CD4-positive, alpha-beta memory T cell (primary cell): ENCODE measurements around the gene NEMP2. TPM values are rescaled to one million over a fixed set of nuclear protein-coding genes. Genes with fewer than 3 reads are reported as not detected.

Experiments used
- CTCF ChIA-PET: fragments of 350-600 bp; sonication (Branson Sonifier 250); formaldehyde crosslinking; loops from one replicate; lab custom pipeline; 2021; ENCODE audit warnings: inconsistent platforms; ENCODE audit not compliant: partially characterized antibody; lab: Charles Lee
- POLR2A ChIA-PET: fragments of 350-600 bp; sonication (Branson Sonifier 250); formaldehyde crosslinking; loops from one replicate; lab custom pipeline; 2021; ENCODE audit not compliant: partially characterized antibody; lab: Charles Lee
- DNase-seq, 5 donors: peaks; one replicate each; pipeline versions ENCODE4 v3.0.0 to v3.0.0-alpha.2; 2020 to 2022; ENCODE audit warnings: mixed read lengths in 1 of 5
- H3K27ac ChIP-seq: one replicate; pipeline ENCODE4 v1.7.0; 2013; ENCODE audit warnings: low read depth, low read length
- H3K27me3 ChIP-seq: 2 replicates; pipeline ENCODE4 v1.7.0; 2013; ENCODE audit warnings: mild to moderate bottlenecking, low read length, moderate library complexity; ENCODE audit not compliant: insufficient read depth
- H3K36me3 ChIP-seq: 2 replicates; pipeline ENCODE4 v1.7.0; 2013; ENCODE audit warnings: mild to moderate bottlenecking, low read length, moderate library complexity; ENCODE audit not compliant: insufficient read depth
- H3K4me1 ChIP-seq: 2 replicates; pipeline ENCODE4 v1.7.0; 2013; ENCODE audit warnings: mild to moderate bottlenecking, low read length, moderate library complexity; ENCODE audit not compliant: insufficient read depth
- H3K4me3 ChIP-seq, 2 donors: one replicate each; pipeline ENCODE4 v1.7.0; 2013; ENCODE audit warnings: low read length in 2 of 2, mild to moderate bottlenecking in 1 of 2
- H3K9me3 ChIP-seq, 2 donors: one replicate each; pipeline ENCODE4 v1.7.0; 2013; ENCODE audit warnings: low read length in 2 of 2, control low read depth in 1 of 2; ENCODE audit not compliant: control insufficient read depth in 1 of 2
- H3K27ac Mint-ChIP-seq, 7 donors: one replicate each; pipeline ENCODE4 v1.8.0; 2020 to 2021; ENCODE audit warnings: mixed read lengths in 7 of 7, mild to moderate bottlenecking in 6 of 7, inconsistent platforms in 3 of 7, moderate library complexity in 3 of 7
- H3K27me3 Mint-ChIP-seq, 2 donors: one replicate each; pipeline ENCODE4 v1.8.0; 2020 to 2021; ENCODE audit warnings: mixed read lengths in 2 of 2
- H3K36me3 Mint-ChIP-seq, 2 donors: one replicate each; pipeline ENCODE4 v1.8.0; 2020 to 2021; ENCODE audit warnings: mixed read lengths in 2 of 2, inconsistent platforms in 1 of 2, mild to moderate bottlenecking in 1 of 2
- H3K4me1 Mint-ChIP-seq, 4 donors: one replicate each; pipeline ENCODE4 v1.8.0; 2020 to 2021; ENCODE audit warnings: mixed read lengths in 4 of 4, mild to moderate bottlenecking in 1 of 4
- H3K4me3 Mint-ChIP-seq, 8 donors: one replicate each; pipeline ENCODE4 v1.8.0; 2020 to 2021; ENCODE audit warnings: mixed read lengths in 8 of 8, mild to moderate bottlenecking in 7 of 8, moderate library complexity in 6 of 8, inconsistent platforms in 3 of 8
- H3K9me3 Mint-ChIP-seq, 8 donors: one replicate each; pipeline ENCODE4 v1.8.0; 2020 to 2021; ENCODE audit warnings: mixed read lengths in 8 of 8, mild to moderate bottlenecking in 5 of 8, inconsistent platforms in 3 of 8, moderate library complexity in 1 of 8
- intact Hi-C: fragments of 100-400 bp; cut with micrococcal nuclease; formaldehyde crosslinking; loops from one replicate; pipeline ENCODE4 v1.15.1; 2023
- polyA plus RNA-seq, 2 donors: library from polyadenylated mRNA; unstranded; fragments of 300-500 nt; fragmentation: Illumina TruSeq; gene quantifications; one replicate each; pipeline ENCODE4 v1.2.3, GENCODE V29; 2021
- total RNA-seq, 2 experiments: library from RNA; stranded (reverse); gene quantifications; one replicate each; pipeline ENCODE4 v1.2.3, GENCODE V29; 2021

NEMP2 gene
- total and polyA plus RNA-seq, 4 experiments from 2014 or later: 10.9 to 21.2 (median 16.3) TPM

DNA sequence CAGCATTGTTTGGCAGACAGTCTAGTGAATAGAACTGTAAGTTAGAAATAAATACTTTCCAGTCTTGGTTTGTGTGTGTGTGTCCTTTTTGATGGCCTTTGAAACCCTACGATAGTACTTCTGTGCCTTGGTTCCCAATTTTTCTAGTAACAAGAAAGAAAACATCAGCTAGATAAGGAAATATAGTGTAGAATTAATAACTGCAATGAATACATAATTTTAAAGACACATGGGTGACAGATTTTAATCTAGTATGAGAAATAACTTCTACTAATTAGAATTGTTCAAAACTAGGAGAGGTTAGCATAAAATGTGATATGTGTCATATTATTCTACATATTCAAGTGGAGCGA lies 44.5 kb upstream of the NEMP2 start:
- ChIA-PET CTCF (interaction anchor here (1.3 kb wide), 1 partner anchor 9 kb away, joined by 3 read pairs; no protein-coding TSS in a partner anchor), POLR2A (interaction anchor here (1.5 kb wide), 1 partner anchor 45 kb away, joined by 10 read pairs; the partner anchor contains the start of gene NEMP2)
- Mint-ChIP-seq H3K27me3 (no peaks in the 10 kb centered on the region), H3K27ac (peak overlapping the region in 1 of 7 donors; percentile 50), H3K9me3 (no peaks in the 10 kb centered on the region), H3K4me1 (peaks cover 25 to 41% (median 32%) of the 10 kb centered on the region in 4 donors), H3K36me3 (no peaks in the 10 kb centered on the region), H3K4me3 (no peak overlapping the region)
- H3K27ac ChIP-seq: no peak overlapping the region
- DNase-seq: no peak
- H3K4me1 ChIP-seq: peaks cover 37% of the 10 kb centered on the region
- H3K4me3 ChIP-seq: no peak overlapping the region
- intact Hi-C loops: no loop called here
- no peaks in the 10 kb centered on the region for H3K36me3 ChIP-seq
- H3K27me3 ChIP-seq: no peaks in the 10 kb centered on the region
- no peaks in the 10 kb centered on the region for H3K9me3 ChIP-seq

DNA sequence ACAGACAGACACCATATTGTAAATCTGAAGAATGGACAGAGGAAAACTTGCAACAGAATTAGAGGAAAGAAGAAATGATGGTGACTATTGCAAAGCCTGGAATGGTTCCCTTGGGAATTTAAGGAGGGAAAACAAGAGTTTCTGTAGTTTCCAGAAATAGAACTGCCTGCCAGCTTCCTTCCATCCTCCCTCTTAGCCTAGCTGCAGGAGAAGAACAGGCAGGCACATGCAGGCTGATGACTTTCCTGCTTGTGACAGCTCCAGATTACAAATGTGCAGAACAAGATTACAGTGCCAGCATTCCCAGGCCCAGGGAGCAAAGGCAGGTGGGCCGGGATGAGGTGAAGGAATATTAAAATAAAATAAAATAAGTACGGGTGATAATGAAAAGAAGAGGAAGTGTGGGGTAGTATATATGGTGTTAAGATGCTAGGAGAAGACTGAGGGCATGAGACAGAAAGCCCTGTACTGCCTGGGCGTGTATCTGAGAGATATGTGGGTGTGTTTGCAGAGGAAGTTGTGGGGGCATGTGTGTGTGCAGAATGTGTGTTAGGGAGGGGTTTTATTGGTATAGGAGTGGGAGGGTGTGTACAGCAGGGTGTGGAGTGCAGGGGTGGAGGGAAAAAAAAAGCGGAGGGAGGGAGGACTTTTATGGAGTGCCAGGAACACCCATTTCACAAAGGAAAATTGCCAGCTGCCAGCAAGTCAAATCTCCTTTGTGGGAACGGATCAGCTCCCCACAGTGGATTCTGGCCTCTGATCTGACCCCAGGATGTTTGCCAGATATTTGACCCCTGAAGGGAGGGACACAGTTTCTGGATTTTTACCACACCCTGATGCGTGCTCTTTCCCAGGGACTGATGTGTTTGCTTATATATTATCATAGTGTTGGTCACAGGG lies 43.9 kb upstream of the NEMP2 start:
- H3K27me3 Mint-ChIP-seq: no peaks in the 10 kb centered on the region
- H3K9me3 Mint-ChIP-seq: no peaks in the 10 kb centered on the region
- no peaks in the 10 kb centered on the region for H3K36me3 ChIP-seq
- peak overlapping the region; percentile 13 to 75 (median 49) for H3K27ac Mint-ChIP-seq
- ChIA-PET CTCF (interaction anchor here (1.3 kb wide), 1 partner anchor 9 kb away, joined by 3 read pairs; no protein-coding TSS in a partner anchor), POLR2A (interaction anchor here (1.5 kb wide), 1 partner anchor 44 kb away, joined by 10 read pairs; the partner anchor contains the start of gene NEMP2)
- peak overlapping the region; percentile 18 to 73 (median 49) for H3K4me3 Mint-ChIP-seq
- DNase-seq: peak in 3 of 5 donors; percentile 9 to 19 (median 14)
- no peaks in the 10 kb centered on the region for H3K27me3 ChIP-seq
- H3K4me3 ChIP-seq: no peak overlapping the region
- H3K27ac ChIP-seq: no peak overlapping the region
- no peaks in the 10 kb centered on the region for H3K9me3 ChIP-seq
- intact Hi-C loops: no loop called here
- H3K4me1 ChIP-seq: peaks cover 37% of the 10 kb centered on the region
- H3K36me3 Mint-ChIP-seq: no peaks in the 10 kb centered on the region
- H3K4me1 Mint-ChIP-seq: peaks cover 25 to 41% (median 32%) of the 10 kb centered on the region in 4 donors

DNA sequence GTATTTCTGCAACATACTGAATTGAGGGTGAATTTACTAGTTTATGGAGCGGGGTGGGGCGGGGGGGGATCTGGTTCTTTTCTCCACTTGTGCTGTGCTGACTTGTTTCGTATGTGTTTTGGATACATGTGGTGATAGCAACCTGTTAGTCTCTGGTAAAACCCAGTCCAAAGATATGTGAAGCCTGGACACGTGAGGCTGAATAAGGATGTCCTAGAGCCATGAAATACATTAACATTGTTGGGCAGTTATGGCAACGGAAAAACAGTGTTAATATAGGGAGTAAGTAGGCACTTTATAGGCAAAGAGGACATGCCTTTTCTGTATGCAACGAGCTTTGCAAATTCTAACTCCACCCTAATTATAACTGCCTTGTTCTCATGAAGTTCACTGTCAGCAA lies 42.1 kb upstream of the NEMP2 start:
- no peaks in the 10 kb centered on the region for H3K9me3 ChIP-seq
- H3K9me3 Mint-ChIP-seq: no peaks in the 10 kb centered on the region
- ChIA-PET POLR2A (interaction anchor here (2.7 kb wide), 1 partner anchor 43 kb away, joined by 14 read pairs; the partner anchor contains the start of gene NEMP2), CTCF (interaction anchor here (1.0 kb wide), 1 partner anchor 12 kb away, joined by 4 read pairs; no protein-coding TSS in a partner anchor)
- no peak overlapping the region for H3K27ac ChIP-seq
- H3K4me1 Mint-ChIP-seq: peaks cover 26 to 41% (median 32%) of the 10 kb centered on the region in 4 donors
- H3K4me3 Mint-ChIP-seq: no peak overlapping the region
- H3K36me3 ChIP-seq: no peaks in the 10 kb centered on the region
- H3K4me3 ChIP-seq: no peak overlapping the region
- H3K27me3 ChIP-seq: no peaks in the 10 kb centered on the region
- intact Hi-C loops: no loop called here
- no peaks in the 10 kb centered on the region for H3K36me3 Mint-ChIP-seq
- no peak for DNase-seq
- H3K27ac Mint-ChIP-seq: peak overlapping the region in 2 of 7 donors; percentile 10 to 54
- no peaks in the 10 kb centered on the region for H3K27me3 Mint-ChIP-seq
- H3K4me1 ChIP-seq: peaks cover 37% of the 10 kb centered on the region

DNA sequence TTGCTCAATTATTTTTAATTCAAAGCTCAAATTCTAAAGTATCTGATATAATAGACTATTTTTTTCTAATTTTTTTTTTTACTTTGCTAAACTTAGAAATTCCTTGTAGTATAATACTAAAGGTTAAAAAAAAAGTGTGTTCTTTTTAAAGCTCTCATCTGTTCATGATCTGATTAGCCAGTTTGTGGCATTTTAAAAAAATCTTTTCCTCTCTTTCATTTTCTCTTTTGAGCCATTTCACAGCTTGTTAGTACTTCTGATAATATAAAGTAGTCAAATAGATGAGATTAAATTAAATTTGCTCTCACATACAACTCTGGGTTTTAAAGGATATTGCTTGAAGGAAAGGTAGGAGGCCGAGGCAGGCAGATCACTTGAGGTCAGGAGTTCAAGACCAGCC lies 40.7 kb upstream of the NEMP2 start:
- Histone ChIP-seq H3K27me3 (no peaks in the 10 kb centered on the region), H3K4me1 (peaks cover 37% of the 10 kb centered on the region), H3K9me3 (no peaks in the 10 kb centered on the region), H3K4me3 (no peak overlapping the region), H3K36me3 (no peaks in the 10 kb centered on the region), H3K27ac (no peak overlapping the region)
- H3K4me3 Mint-ChIP-seq: peak overlapping the region in 7 of 8 donors; percentile 8 to 73 (median 44)
- H3K27me3 Mint-ChIP-seq: no peaks in the 10 kb centered on the region
- intact Hi-C loops: no loop called here
- H3K27ac Mint-ChIP-seq: peak overlapping the region in 6 of 7 donors; percentile 12 to 85 (median 54)
- H3K36me3 Mint-ChIP-seq: no peaks in the 10 kb centered on the region
- H3K9me3 Mint-ChIP-seq: no peaks in the 10 kb centered on the region
- peak in 3 of 5 donors; percentile 14 to 22 (median 22) for DNase-seq
- ChIA-PET CTCF (interaction anchor here (0.6 to 1.3 kb wide), 2 partner anchors 19 to 105 kb away, joined by 3 to 6 read pairs; no protein-coding TSS in a partner anchor), POLR2A (interaction anchor here (0.6 to 2.7 kb wide), 3 partner anchors 41 to 215 kb away, joined by 3 to 14 read pairs (median 3); partner anchors contain the start of gene NEMP2)
- H3K4me1 Mint-ChIP-seq: peaks cover 26 to 41% (median 32%) of the 10 kb centered on the region in 4 donors

DNA sequence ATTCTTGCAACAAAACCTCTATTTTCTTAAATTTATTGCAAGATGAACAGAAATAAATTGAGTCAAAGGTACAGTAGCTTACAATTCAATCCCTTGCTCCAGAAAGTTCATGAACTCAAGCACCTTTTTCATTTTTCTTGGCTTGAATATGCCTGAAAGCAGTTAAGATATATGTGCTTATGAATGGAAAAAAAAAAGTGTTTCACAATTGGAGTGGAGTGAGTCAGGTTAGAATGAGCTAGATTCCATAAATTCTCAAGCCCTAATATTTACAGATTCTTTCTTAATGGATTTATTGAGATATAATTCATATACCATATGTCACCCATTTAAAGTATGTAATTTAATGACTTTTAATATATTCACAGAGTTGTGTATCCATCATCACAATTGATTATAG lies 39.6 kb upstream of the NEMP2 start:
- H3K4me1 ChIP-seq: peaks cover 37% of the 10 kb centered on the region
- CTCF ChIA-PET: interaction anchor here (1.3 kb wide), 1 partner anchor 106 kb away, joined by 6 read pairs; no protein-coding TSS in a partner anchor
- Mint-ChIP-seq H3K27me3 (no peaks in the 10 kb centered on the region), H3K27ac (peak overlapping the region in 1 of 7 donors; percentile 76), H3K4me1 (peaks cover 24 to 40% (median 32%) of the 10 kb centered on the region in 4 donors), H3K4me3 (peak overlapping the region in 1 of 8 donors; percentile 23), H3K36me3 (no peaks in the 10 kb centered on the region), H3K9me3 (no peaks in the 10 kb centered on the region)
- POLR2A ChIA-PET: interaction anchor here (0.7 kb wide), 1 partner anchor 273 kb away, joined by 3 read pairs; no protein-coding TSS in a partner anchor
- H3K27ac ChIP-seq: no peak overlapping the region
- no peaks in the 10 kb centered on the region for H3K27me3 ChIP-seq
- intact Hi-C loops: no loop called here
- no peak for DNase-seq
- H3K36me3 ChIP-seq: no peaks in the 10 kb centered on the region
- H3K4me3 ChIP-seq: no peak overlapping the region
- no peaks in the 10 kb centered on the region for H3K9me3 ChIP-seq

DNA sequence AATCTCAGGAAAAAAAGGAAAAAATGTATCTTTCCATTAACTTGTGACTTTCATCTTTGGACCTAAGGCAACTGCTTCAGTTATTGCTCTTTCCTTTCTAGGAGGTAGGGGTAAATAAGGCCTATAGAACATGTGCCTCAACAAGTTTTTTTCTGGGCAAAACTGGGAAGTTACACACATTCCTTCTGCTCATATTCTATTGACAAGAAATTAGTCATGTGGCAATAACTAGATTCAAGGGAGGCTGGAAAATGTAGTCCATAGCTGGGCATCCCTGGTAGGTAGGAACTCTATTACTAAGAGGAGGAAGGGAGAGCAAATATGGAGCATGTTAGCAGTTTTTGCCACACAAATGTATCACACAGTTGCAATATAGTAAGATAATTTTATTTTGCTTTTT lies 37.7 kb upstream of the NEMP2 start:
- no peak overlapping the region for H3K27ac ChIP-seq
- POLR2A ChIA-PET: interaction anchor here (0.6 kb wide), 1 partner anchor 38 kb away, joined by 3 read pairs; no protein-coding TSS in a partner anchor
- no peaks in the 10 kb centered on the region for H3K9me3 ChIP-seq
- Mint-ChIP-seq H3K27me3 (no peaks in the 10 kb centered on the region), H3K36me3 (peaks cover 1 to 5% of the 10 kb centered on the region in 2 donors), H3K4me3 (no peak overlapping the region), H3K4me1 (peaks cover 13 to 26% (median 18%) of the 10 kb centered on the region in 4 donors), H3K9me3 (peaks cover 0 to 8% (median 7%) of the 10 kb centered on the region in 8 donors), H3K27ac (no peak overlapping the region)
- DNase-seq: no peak
- CTCF ChIA-PET: interaction anchor here (1.1 to 1.8 kb wide), 2 partner anchors 10 to 18 kb away, joined by 5 read pairs; no protein-coding TSS in a partner anchor
- H3K4me3 ChIP-seq: no peak overlapping the region
- H3K27me3 ChIP-seq: no peaks in the 10 kb centered on the region
- intact Hi-C loops: no loop called here
- no peaks in the 10 kb centered on the region for H3K36me3 ChIP-seq
- H3K4me1 ChIP-seq: peaks cover 22% of the 10 kb centered on the region
